Lower leg skin (tissue), 4 donors: ENCODE data around the gene UNC45A. TPM values are rescaled to one million over a fixed set of nuclear protein-coding genes. Genes with fewer than 3 reads are reported as not detected.

ENCODE experiments used
- DNase-seq, 2 donors: peaks; one replicate each; pipeline ENCODE4 v3.0.0-alpha.2; 2019; ENCODE audit warnings: low spot score in 2 of 2
- H3K4me3 ChIP-seq: fragments of 200-600 bp; sonication (generic); 2 replicates; pipeline ENCODE4 v1.5.1; 2017; ENCODE audit warnings: mild to moderate bottlenecking, low read depth; ENCODE audit not compliant: poor library complexity, severe bottlenecking
- POLR2A ChIP-seq, 2 donors: fragments of 450-650 bp; IDR thresholded peaks; one replicate each; pipeline ENCODE4 v1.6.1; 2016 to 2017; ENCODE audit warnings: antibody characterized with exemption in 2 of 2, mild to moderate bottlenecking in 1 of 2, moderate library complexity in 1 of 2
- WGBS, 2 donors: methylation state at CpG; one replicate each; pipeline ENCODE4 v1.1.5; 2018; 5-methylcytosine and 5-hydroxymethylcytosine counted together
- intact Hi-C: fragments of 100-400 bp; cut with DNase I; formaldehyde crosslinking; loops from one replicate; pipeline ENCODE4 v1.15.0; 2023; ENCODE audit warnings: low total_unique reads
- total RNA-seq, 4 donors: library from RNA; depleted of rRNA; stranded (reverse); fragments of >200 nt; gene quantifications; one replicate each; pipeline ENCODE4 v1.1.0, GENCODE V29; 2016
- TF ChIP-seq, protein P1 (sequence below), 3 donors: fragments of 450-650 bp; IDR thresholded peaks; one replicate each; pipeline ENCODE4 v1.5.1; 2016; ENCODE audit warnings: antibody characterized with exemption in 3 of 3, mild to moderate bottlenecking in 3 of 3, moderate library complexity in 2 of 3

Gene UNC45A
- total RNA-seq, 4 donors from 2014 or later: 56.5 to 79.1 (median 68.2) TPM

DNA sequence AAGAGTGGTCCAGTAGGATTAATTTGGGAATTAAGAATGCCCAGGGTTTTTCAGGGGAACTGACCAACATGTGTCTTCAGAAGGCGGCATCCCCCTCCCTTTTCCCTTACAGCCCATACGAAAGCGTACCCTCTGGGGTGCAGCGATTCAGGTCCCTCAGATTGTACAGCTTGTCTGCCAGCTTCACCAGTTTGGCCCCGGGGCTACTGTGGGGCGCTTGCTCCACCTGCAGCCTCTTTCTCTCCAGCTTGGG lies 3.6 kb upstream of the UNC45A start:
- 22 to 33% methylated on average over 6 of the region's 6 CpGs for WGBS, 2 donors
- no peak for DNase-seq
- intact Hi-C loops: no loop called here
- no peak overlapping the region for H3K4me3 ChIP-seq
- TF ChIP-seq POLR2A (IDR thresholded peaks at IDR 0.05): no peak
- TF ChIP-seq, protein P1, sequence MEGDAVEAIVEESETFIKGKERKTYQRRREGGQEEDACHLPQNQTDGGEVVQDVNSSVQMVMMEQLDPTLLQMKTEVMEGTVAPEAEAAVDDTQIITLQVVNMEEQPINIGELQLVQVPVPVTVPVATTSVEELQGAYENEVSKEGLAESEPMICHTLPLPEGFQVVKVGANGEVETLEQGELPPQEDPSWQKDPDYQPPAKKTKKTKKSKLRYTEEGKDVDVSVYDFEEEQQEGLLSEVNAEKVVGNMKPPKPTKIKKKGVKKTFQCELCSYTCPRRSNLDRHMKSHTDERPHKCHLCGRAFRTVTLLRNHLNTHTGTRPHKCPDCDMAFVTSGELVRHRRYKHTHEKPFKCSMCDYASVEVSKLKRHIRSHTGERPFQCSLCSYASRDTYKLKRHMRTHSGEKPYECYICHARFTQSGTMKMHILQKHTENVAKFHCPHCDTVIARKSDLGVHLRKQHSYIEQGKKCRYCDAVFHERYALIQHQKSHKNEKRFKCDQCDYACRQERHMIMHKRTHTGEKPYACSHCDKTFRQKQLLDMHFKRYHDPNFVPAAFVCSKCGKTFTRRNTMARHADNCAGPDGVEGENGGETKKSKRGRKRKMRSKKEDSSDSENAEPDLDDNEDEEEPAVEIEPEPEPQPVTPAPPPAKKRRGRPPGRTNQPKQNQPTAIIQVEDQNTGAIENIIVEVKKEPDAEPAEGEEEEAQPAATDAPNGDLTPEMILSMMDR (IDR thresholded peaks at IDR 0.05): no peak

DNA sequence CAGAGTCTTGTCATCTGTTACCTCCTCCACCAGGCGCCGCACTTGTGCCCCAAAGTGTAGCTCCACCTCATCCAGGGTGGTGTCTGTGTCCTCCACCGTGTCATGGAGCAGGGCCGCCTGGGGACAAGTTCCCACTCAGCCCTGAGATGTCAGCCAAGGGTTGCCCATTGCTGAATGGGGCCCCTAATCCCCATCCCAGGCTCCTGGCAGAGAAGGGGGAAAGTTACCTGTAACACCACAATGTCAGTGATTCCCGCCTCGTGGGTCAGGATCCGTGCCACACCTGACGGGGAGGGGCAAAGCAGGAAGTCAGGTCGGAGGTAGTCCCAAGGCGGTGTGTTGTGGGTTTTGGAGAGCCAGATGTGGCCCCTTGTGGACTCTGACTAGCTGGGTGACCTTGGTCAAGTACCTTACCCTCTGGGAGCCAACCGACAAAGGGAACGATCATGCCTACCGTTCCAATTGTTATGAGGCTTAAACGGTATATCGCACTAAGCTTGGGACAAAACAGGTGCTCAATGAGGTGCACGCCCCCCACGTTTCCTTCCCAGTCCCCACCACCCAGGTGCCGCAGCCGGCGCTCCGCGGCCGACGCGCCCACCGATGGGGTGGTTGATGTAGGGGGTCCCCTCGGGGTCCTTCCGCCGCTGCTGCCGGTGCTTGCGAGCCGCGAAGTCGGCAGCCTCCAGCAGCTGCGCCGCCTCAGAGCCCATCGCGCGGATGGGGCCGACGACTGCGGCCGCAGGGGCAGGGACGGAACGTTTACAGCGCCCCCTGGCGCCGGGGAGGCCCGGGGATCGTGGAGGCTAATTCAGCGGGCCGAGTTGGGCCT lies 3.0 kb upstream of the UNC45A start, which contains the start of gene HDDC3:
Gene HDDC3 (minus strand): TSS at position 722 of the 832 bp plus-strand sequence. CDS start 9 bp downstream, at position 713.
- intact Hi-C loops: no loop called here
- peak; percentile 84 to 98 for DNase-seq
- 0 to 4% methylated on average over 25 to 31 of the region's 52 CpGs for WGBS, 2 donors
- peak within 1 kb of the TSS; percentile 59 for H3K4me3 ChIP-seq
- TF ChIP-seq, protein P1 (IDR thresholded peaks at IDR 0.05): peak in 1 of 3 donors; percentile 18
- TF ChIP-seq POLR2A (IDR thresholded peaks at IDR 0.05): no peak

DNA sequence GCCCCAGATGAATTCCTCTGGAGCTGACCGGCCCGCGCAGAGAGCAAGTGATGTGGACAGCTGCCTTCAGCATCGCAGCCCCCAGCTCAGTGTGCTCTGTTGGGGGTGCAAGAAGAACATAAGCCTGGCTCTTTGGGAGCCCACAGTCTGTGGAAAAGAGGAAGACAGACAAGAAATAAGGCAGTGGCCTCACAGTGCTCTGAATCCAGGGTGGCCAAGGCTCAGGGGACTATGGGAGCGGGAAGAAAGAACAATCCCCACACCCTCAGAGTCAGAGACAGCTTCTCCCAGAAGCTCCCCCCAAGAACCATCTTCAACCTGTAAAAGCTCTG lies 2.5 kb upstream of the UNC45A start:
- H3K4me3 ChIP-seq: no peak overlapping the region
- no peak for DNase-seq
- intact Hi-C loops: no loop called here
- TF ChIP-seq, protein P1 (IDR thresholded peaks at IDR 0.05): no peak
- TF ChIP-seq POLR2A (IDR thresholded peaks at IDR 0.05): no peak
- 15 to 18% methylated on average over 5 of the region's 5 CpGs for WGBS, 2 donors

DNA sequence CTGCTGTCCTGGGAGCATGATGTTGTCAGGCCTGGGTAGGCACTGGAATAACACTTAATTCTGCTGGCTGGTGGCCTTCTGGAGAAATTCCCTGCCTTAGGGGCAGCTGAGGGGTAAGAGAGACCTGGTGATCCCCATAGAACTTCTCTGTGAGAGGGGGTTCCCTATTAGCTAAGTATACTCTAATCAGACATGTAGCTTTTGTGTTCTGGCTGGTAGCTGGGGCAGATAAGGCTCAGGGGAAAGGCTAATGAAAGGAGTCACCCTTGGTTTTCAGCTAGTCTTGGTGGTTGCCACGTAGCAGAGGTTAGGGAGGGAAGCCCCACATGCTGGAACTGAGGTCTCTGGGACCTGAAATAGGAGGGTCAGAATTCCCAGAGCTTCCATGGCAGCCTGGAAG lies 1.8 kb upstream of the UNC45A start:
- no peak for DNase-seq
- H3K4me3 ChIP-seq: no peak overlapping the region
- 83 to 87% methylated on average over 1 of the region's 1 CpG for WGBS, 2 donors
- intact Hi-C loops: no loop called here
- no peak for TF ChIP-seq POLR2A (IDR thresholded peaks at IDR 0.05)
- TF ChIP-seq, protein P1 (IDR thresholded peaks at IDR 0.05): no peak

DNA sequence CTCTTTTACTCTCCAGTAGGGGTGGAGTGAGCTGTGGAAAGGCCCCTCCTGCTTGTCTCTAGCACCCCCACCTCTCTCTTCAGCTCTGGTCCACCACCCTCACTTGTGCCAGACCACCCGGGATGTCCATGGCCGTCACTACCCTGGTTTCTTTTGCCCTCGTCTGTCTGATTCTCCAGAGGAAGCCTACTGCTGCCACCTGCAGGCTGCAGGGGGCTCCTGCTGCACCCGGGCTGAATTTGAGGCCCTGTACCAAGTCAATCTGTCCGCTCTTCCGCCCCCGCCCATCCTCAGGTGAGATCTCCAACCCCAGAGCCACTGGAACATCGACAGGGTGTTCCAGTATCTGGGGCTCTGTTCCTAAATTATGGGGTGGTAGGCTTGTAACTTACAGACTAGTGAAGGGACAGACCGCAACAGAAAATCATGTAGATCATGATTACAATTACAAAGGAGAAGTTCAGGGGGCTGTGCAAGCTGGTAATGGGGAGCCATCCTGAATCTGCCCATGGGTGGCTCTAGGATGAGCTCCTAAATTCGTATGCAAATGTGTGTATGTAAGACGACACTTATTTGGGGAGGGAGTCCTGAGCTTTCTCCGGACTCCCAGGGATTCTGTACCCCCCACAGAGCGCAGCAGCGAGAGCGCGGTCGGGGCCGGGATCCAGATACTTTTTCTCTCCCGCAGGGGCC lies 683 bp upstream of the UNC45A start:
- WGBS, 2 donors: 1 to 2% methylated on average over 19 of the region's 19 CpGs
- TF ChIP-seq POLR2A (IDR thresholded peaks at IDR 0.05): no peak
- TF ChIP-seq, protein P1 (IDR thresholded peaks at IDR 0.05): peak in 1 of 3 donors; percentile 47
- intact Hi-C loops: no loop called here
- DNase-seq: peak; percentile 85 to 97
- H3K4me3 ChIP-seq: peak overlapping the region; percentile 71
